Mammary epithelial cell (primary cell): Measurements from ENCODE around the gene DLD.

Experiments
- CTCF ChIP-seq, 2 donors: IDR thresholded peaks in 1 of 2; conservative IDR thresholded peaks in 1 of 2; 2 replicates each; pipeline ENCODE4 v1.5.1; 2011 to 2012; ENCODE audit warnings: inconsistent platforms in 2 of 2, low read length in 2 of 2, mild to moderate bottlenecking in 2 of 2, control low read depth in 1 of 2, low read depth in 1 of 2; ENCODE audit not compliant: insufficient read depth in 1 of 2; ENCODE audit errors: extremely low read depth in 1 of 2
- EZH2 ChIP-seq: IDR thresholded peaks from 2 replicates; pipeline ENCODE4 v1.6.1; 2012; ENCODE audit warnings: low read length, inconsistent platforms, borderline replicate concordance

GRCh38 chr7:107946881-107947280 lies 55.9 kb downstream of the DLD start:
- no peak for TF ChIP-seq CTCF (conservative IDR thresholded peaks at IDR 0.05 in 1 of 2, IDR thresholded peaks at IDR 0.05 in 1 of 2; ENCODE audit: extremely low read depth in 1 of 2, insufficient read depth in 1 of 2, low read depth in 1 of 2, low read length in 2 of 2)
- TF ChIP-seq EZH2 = no peak
